Adipocyte (in vitro differentiated cells): ENCODE measurements around the gene LOXL1.
A peak's percentile ranks its signal among the peaks of the same experiment; 100 is the strongest.

ENCODE experiments used
- DNase-seq: peaks from one replicate; pipeline ENCODE4 v3.0.0-alpha.2; 2015; ENCODE audit warnings: low read depth
- H3K27me3 ChIP-seq: replicated peaks from 2 replicates; pipeline ENCODE4 v1.7.0; 2013; ENCODE audit warnings: mild to moderate bottlenecking, low read length, moderate library complexity; ENCODE audit not compliant: control insufficient read depth, insufficient read depth
- H3K36me3 ChIP-seq: 2 replicates; pipeline ENCODE4 v1.7.0; 2013; ENCODE audit warnings: low read length, mild to moderate bottlenecking, moderate library complexity; ENCODE audit not compliant: control insufficient read depth, insufficient read depth, severe bottlenecking
- H3K4me1 ChIP-seq: 2 replicates; pipeline ENCODE4 v1.7.0; 2013; ENCODE audit warnings: mild to moderate bottlenecking, low read length, moderate library complexity; ENCODE audit not compliant: control insufficient read depth, insufficient read depth
- H3K4me3 ChIP-seq: 2 replicates; pipeline ENCODE4 v1.7.0; 2013; ENCODE audit warnings: mild to moderate bottlenecking, low read length, moderate library complexity
- H3K9ac ChIP-seq: 2 replicates; pipeline ENCODE4 v1.7.0; 2013; ENCODE audit warnings: mild to moderate bottlenecking, low read length, moderate library complexity
- H3K9me3 ChIP-seq: 2 replicates; pipeline ENCODE4 v1.7.0; 2013; ENCODE audit warnings: mild to moderate bottlenecking, low read length, moderate library complexity; ENCODE audit not compliant: control insufficient read depth

LOXL1 gene

DNA sequence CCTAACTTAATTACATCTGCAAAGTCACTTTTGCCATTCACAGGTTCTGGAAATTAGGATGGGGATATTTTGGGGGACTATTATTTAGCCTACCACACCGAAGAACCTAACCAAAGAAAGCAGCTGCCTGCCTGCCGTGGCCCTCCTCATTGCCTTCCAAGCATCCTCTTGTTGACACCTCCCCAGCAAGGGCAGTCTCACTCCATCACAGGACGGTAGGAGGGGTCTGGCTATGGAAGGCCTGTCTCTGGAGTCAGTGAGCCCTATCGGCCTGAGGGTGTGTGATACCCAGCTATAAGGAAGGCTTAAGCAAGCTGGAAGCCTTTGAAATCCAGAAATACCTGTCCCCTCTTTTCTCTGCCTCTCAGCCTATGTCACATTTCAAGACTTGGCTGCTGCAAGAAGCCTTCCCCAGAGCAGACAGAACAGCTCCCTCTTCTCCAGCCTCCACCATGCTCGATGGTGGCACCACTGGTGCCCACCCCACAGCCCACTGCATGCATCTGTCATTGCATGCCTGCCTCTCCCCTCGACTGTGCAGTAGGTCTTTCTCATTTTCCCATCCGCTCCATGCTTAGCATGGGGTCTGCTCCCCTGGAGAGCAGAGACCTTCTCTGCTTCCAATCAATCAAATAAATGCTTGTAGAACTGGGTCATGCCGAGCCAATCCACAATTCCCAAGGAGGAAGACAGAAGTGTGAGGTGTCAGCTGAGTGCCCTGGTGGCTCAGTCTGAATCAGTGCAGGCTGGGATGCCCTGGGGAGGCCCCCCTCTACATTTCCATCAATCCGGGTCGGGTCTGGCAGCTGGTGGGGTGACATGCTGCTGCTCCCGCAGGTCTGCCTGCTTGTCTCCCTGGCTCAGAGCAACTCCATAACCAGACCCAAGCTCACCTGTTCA lies 23.9 kb upstream of the LOXL1 start:
- Histone ChIP-seq H3K36me3 (no peaks in the 10 kb centered on the region), H3K9ac (no peak overlapping the region), H3K4me3 (no peak overlapping the region), H3K27me3 (no peaks in the 10 kb centered on the region), H3K4me1 (peaks cover 29% of the 10 kb centered on the region), H3K9me3 (no peaks in the 10 kb centered on the region)
- no peak for DNase-seq

DNA sequence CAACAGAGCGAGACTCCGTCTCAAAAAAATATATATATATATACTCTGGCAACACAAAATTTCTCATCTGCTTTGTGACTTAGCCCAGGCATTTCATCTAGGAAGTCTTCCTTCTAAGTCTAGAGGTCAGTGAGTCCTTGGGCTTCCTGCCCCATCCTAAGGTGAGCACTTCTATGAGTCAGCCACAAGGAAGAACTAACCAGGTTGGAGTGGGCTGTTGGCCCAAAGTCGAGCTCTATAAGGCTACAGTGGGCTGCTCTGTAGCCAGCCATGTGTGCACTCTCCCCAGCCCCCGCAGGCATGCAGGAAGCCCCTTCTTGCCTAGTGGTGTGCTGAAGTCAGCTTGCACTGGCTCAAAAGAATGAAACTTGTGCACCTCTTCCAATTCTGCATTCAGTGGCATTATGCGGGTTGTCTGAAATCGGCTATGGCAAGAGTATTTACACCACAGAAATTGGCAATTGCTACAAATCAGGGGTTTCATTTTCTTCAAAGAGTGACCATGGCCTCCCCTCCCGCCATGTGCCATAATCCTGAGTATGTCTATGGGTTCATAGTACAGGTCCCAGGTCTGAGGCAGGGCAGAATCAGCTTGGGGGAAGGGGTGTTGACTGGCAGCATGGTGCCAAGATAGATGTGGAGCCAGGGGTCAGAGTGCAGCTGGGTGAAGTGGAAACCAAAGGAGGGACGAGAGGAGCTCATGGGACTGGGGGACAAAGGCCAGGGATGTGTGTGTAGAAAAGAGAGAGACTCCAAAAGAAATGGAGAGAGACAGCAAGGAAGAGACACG lies 22.0 kb upstream of the LOXL1 start:
- no peak for DNase-seq
- no peaks in the 10 kb centered on the region for H3K36me3 ChIP-seq

DNA sequence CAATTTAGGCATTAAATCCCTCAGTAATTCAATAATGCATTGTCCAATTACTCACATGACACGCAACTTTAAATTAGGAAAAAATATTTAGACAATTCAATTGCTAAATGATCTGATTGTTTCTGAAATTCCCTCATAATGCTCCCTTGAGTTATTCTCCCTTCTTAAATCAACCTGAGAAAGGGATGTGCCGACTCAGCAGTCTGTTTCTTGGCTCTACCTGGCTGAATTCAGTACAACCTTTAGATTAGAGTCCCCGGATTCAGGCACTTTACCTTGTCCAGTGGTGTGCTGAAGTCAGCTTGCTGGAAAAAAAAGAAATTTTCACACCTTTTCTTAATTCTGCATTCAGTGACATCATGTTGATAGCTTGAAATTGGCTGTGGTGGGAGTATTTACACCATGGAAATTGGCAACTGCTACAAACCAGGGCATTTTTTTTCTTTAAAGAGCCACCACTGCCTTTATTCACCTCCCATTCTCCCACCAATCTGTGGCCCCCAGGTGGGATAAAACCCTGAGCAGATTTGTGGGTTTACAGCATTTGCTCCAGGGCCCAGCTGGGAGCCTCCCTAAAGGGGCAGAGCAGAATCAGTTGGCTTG lies 20.9 kb upstream of the LOXL1 start:
- Histone ChIP-seq H3K4me1 (peaks cover 7% of the 10 kb centered on the region), H3K9me3 (no peaks in the 10 kb centered on the region), H3K9ac (no peak overlapping the region), H3K27me3 (no peaks in the 10 kb centered on the region), H3K36me3 (no peaks in the 10 kb centered on the region), H3K4me3 (no peak overlapping the region)
- no peak for DNase-seq

More for the DNA sequence above, 22.0 kb upstream of the LOXL1 start:
- H3K4me3 ChIP-seq = no peak overlapping the region
- H3K4me1 ChIP-seq = peaks cover 18% of the 10 kb centered on the region
- H3K9ac ChIP-seq = no peak overlapping the region
- H3K9me3 ChIP-seq = no peaks in the 10 kb centered on the region
- no peaks in the 10 kb centered on the region for H3K27me3 ChIP-seq

DNA sequence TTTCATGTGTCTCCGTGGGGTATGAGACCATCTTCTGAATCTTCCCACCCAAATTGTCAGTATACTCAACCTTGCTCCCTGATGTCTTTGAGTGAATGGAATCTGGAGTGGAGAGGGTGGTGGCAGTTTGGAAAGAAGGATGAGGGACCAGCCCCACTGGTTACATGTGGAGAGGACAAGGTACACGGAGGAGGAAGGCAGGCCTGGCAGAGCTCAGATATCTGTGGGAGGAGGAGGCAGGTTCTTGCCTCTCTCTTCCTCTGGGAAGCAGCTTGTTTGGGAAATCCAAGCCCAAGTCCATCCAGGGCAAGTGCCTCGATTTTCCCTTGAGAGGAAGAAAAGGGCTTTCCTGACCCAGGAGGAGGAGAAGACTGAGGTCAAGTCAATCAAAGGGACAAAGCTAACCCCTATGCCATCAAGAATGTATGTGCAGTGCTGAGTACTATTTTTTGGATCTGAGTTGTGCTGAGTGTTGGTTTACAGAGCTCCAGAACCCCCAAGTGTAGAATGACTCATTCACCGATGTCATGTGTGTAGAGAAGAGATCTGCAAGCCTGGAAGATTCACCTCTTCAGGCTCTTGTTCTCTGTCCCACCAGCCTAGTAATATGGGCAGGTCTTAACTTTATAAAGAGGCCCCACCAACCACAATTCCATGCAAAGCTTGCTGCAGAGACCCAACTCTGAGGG lies 19.8 kb upstream of the LOXL1 start:
- no peaks in the 10 kb centered on the region for H3K9me3 ChIP-seq
- H3K4me3 ChIP-seq = no peak overlapping the region
- no peaks in the 10 kb centered on the region for H3K27me3 ChIP-seq
- H3K4me1 ChIP-seq = peaks cover 7% of the 10 kb centered on the region
- H3K9ac ChIP-seq = no peak overlapping the region
- DNase-seq = peak; percentile 25
- no peaks in the 10 kb centered on the region for H3K36me3 ChIP-seq

GRCh38 chr15:73907035-73907408 lies 19.2 kb upstream of the LOXL1 start:
- H3K4me3 ChIP-seq = no peak overlapping the region
- DNase-seq = no peak
- H3K27me3 ChIP-seq = no peaks in the 10 kb centered on the region
- H3K9ac ChIP-seq = no peak overlapping the region
- H3K9me3 ChIP-seq = no peaks in the 10 kb centered on the region
- peaks cover 7% of the 10 kb centered on the region for H3K4me1 ChIP-seq
- no peaks in the 10 kb centered on the region for H3K36me3 ChIP-seq

GRCh38 chr15:73908030-73908821 lies 18.0 kb upstream of the LOXL1 start:
- Histone ChIP-seq H3K9me3 (no peaks in the 10 kb centered on the region), H3K9ac (no peak overlapping the region), H3K4me1 (peaks cover 7% of the 10 kb centered on the region), H3K4me3 (no peak overlapping the region), H3K27me3 (no peaks in the 10 kb centered on the region), H3K36me3 (no peaks in the 10 kb centered on the region)
- DNase-seq = peak; percentile 86

- Histone ChIP-seq H3K9me3 (no peaks in the 10 kb centered on the region), H3K27me3 (no peaks in the 10 kb centered on the region), H3K9ac (no peak overlapping the region), H3K4me3 (no peak overlapping the region), H3K36me3 (no peaks in the 10 kb centered on the region), H3K4me1 (peaks cover 11% of the 10 kb centered on the region)
- DNase-seq = no peak
These were observed 17.5 kb upstream of the LOXL1 start for GRCh38 chr15:73908822-73909122.

DNA sequence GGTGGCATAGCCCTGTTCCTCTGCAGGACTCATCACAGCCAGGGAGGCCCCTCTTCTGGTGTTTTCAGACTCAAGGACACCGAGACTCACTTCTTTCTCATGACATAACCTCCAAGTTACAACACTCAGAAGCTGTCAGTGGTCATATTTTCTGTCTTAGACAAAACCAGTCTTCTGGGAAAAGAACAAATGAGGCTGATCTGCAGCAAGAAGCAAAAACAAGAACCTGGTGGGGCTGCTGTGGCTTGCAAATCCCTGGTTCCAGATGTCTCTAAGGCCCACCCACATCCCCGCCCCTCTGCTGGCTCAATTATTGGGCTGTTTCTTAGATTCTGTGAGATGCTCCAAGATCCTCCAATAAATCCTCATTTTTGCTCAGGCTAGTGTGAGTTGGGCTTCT lies 16.6 kb upstream of the LOXL1 start:
- no peak for DNase-seq
- Histone ChIP-seq H3K9me3 (no peaks in the 10 kb centered on the region), H3K4me3 (no peak overlapping the region), H3K9ac (no peak overlapping the region), H3K36me3 (no peaks in the 10 kb centered on the region), H3K4me1 (peaks cover 11% of the 10 kb centered on the region), H3K27me3 (no peaks in the 10 kb centered on the region)

GRCh38 chr15:73910522-73911303 lies 15.5 kb upstream of the LOXL1 start:
- Histone ChIP-seq H3K9ac (no peak overlapping the region), H3K36me3 (no peaks in the 10 kb centered on the region), H3K27me3 (no peaks in the 10 kb centered on the region), H3K4me3 (no peak overlapping the region), H3K9me3 (no peaks in the 10 kb centered on the region), H3K4me1 (peaks cover 18% of the 10 kb centered on the region)
- DNase-seq = no peak

DNA sequence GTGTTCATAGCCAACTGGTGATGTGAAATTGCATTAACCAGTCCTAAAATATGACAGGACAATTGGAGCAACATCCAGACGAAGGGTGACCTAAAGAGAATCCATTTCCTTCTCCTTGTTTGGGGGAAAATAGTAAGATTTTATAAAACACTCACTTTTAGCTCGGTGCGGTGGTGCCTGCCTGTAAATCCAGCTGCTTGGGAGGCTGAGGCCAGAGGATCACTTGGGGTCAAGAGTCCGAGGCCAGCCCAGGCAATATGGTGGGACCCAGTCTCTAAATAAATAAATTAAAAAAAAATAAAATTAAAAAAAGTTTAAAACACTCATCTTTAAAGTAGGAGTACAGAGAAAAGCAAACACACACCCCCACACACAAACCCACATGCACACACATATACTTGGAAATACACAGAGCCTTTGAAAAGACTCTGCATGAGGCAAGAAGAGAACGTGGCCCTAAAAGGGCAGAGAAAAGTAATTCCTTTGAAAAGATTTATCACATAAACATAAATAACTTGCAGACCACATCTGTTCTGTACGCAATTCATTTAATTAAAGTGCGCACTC lies 14.1 kb upstream of the LOXL1 start:
- H3K36me3 ChIP-seq = no peaks in the 10 kb centered on the region
- peaks cover 5% of the 10 kb centered on the region for H3K9me3 ChIP-seq
- no peak overlapping the region for H3K9ac ChIP-seq
- no peak overlapping the region for H3K4me3 ChIP-seq
- H3K27me3 ChIP-seq = no peaks in the 10 kb centered on the region
- DNase-seq = no peak
- peaks cover 11% of the 10 kb centered on the region for H3K4me1 ChIP-seq
